Thyroid gland (tissue), 4 donors: ENCODE measurements around the gene GNPTG. TPM values are rescaled to one million over a fixed set of nuclear protein-coding genes. Genes with fewer than 3 reads are reported as not detected.

ENCODE experiments used
- DNase-seq, 2 donors: peaks; one replicate each; pipeline ENCODE4 v3.0.0-alpha.2; 2019
- H3K27ac ChIP-seq, 3 donors: fragments of 200-600 bp; sonication (generic); 1 replicate in 2 of 3; 2 replicates in 1 of 3; pipeline ENCODE4 v1.5.1; 2016 to 2019; ENCODE audit warnings: mild to moderate bottlenecking in 1 of 3, moderate library complexity in 1 of 3
- H3K27me3 ChIP-seq: fragments of 200-600 bp; sonication (generic); one replicate; pipeline ENCODE4 v1.5.1; 2019
- H3K36me3 ChIP-seq, 2 donors: fragments of 200-600 bp; sonication (generic); one replicate each; pipeline ENCODE4 v1.5.1; 2016 to 2019
- H3K4me1 ChIP-seq, 2 donors: fragments of 200-600 bp; sonication (generic); one replicate each; pipeline ENCODE4 v1.5.1; 2017 to 2019
- H3K4me3 ChIP-seq, 3 donors: fragments of 200-600 bp; sonication (generic); replicated peaks in 1 of 3; 1 replicate in 2 of 3; 2 replicates in 1 of 3; pipeline ENCODE4 v1.5.1; 2016; ENCODE audit warnings: mild to moderate bottlenecking in 1 of 3
- H3K9me3 ChIP-seq: fragments of 200-600 bp; sonication (generic); one replicate; pipeline ENCODE4 v1.5.1; 2017
- POLR2A ChIP-seq, 2 donors: fragments of 450-650 bp; IDR thresholded peaks; one replicate each; pipeline ENCODE4 v1.6.1; 2017; ENCODE audit warnings: antibody characterized with exemption in 2 of 2, mild to moderate bottlenecking in 2 of 2, moderate library complexity in 1 of 2
- WGBS, 2 donors: methylation state at CpG; one replicate each; pipeline ENCODE4 v1.1.5; 2017; 5-methylcytosine and 5-hydroxymethylcytosine counted together
- intact Hi-C: fragments of 100-400 bp; cut with DNase I; formaldehyde crosslinking; loops from one replicate; pipeline ENCODE4 v1.15.1; 2023
- total RNA-seq, 4 donors: library from RNA; depleted of rRNA; stranded (reverse); fragments of >200 nt; gene quantifications; one replicate each; pipeline ENCODE4 v1.2.3, GENCODE V29; 2016
- TF ChIP-seq, protein P1 (sequence below), 6 experiments: fragments of 200-600 bp in 3 of 6; fragments of 450-650 bp in 3 of 6; sonication (generic) in 3 of 6; IDR thresholded peaks; one replicate each; pipeline ENCODE4 v1.5.1; 2016 to 2019; ENCODE audit warnings: antibody characterized with exemption in 6 of 6, mild to moderate bottlenecking in 2 of 6, inconsistent platforms in 1 of 6, moderate library complexity in 1 of 6

Gene GNPTG
- total RNA-seq, 4 donors from 2014 or later: 53.6 to 121 (median 70.0) TPM

- DNase-seq: no peak
- H3K4me1 ChIP-seq: peaks cover 18 to 21% of the 10 kb centered on the region in 2 donors
- no peaks in the 10 kb centered on the region for H3K9me3 ChIP-seq
- no peak overlapping the region for H3K27ac ChIP-seq
- WGBS, 2 donors: 90 to 94% methylated on average over 16 to 21 of the region's 28 CpGs
- H3K27me3 ChIP-seq: no peaks in the 10 kb centered on the region
- H3K36me3 ChIP-seq: peaks cover 56 to 58% of the 10 kb centered on the region in 2 donors
- intact Hi-C loops: loop anchor here (5.0 kb wide), 1 partner anchor 38 kb away; the partner anchor contains the start of genes GNPTG and TSR3
- H3K4me3 ChIP-seq: no peak overlapping the region
- no peak for TF ChIP-seq POLR2A (IDR thresholded peaks at IDR 0.05)
- TF ChIP-seq, protein P1, sequence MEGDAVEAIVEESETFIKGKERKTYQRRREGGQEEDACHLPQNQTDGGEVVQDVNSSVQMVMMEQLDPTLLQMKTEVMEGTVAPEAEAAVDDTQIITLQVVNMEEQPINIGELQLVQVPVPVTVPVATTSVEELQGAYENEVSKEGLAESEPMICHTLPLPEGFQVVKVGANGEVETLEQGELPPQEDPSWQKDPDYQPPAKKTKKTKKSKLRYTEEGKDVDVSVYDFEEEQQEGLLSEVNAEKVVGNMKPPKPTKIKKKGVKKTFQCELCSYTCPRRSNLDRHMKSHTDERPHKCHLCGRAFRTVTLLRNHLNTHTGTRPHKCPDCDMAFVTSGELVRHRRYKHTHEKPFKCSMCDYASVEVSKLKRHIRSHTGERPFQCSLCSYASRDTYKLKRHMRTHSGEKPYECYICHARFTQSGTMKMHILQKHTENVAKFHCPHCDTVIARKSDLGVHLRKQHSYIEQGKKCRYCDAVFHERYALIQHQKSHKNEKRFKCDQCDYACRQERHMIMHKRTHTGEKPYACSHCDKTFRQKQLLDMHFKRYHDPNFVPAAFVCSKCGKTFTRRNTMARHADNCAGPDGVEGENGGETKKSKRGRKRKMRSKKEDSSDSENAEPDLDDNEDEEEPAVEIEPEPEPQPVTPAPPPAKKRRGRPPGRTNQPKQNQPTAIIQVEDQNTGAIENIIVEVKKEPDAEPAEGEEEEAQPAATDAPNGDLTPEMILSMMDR (IDR thresholded peaks at IDR 0.05): no peak
These were observed 37.2 kb upstream of the GNPTG start for GRCh38 chr16:1314399-1315068.

GRCh38 chr16:1315081-1316032 lies 36.4 kb upstream of the GNPTG start:
- DNase-seq: no peak
- H3K9me3 ChIP-seq: no peaks in the 10 kb centered on the region
- TF ChIP-seq, protein P1 (IDR thresholded peaks at IDR 0.05): no peak
- no peak for TF ChIP-seq POLR2A (IDR thresholded peaks at IDR 0.05)
- no peaks in the 10 kb centered on the region for H3K27me3 ChIP-seq
- H3K27ac ChIP-seq: no peak overlapping the region
- WGBS, 2 donors: 85% methylated on average over 26 to 38 of the region's 46 CpGs
- H3K4me3 ChIP-seq: no peak overlapping the region
- intact Hi-C loops: no loop called here
- peaks cover 65 to 67% of the 10 kb centered on the region in 2 donors for H3K36me3 ChIP-seq
- H3K4me1 ChIP-seq: peaks cover 18 to 21% of the 10 kb centered on the region in 2 donors

DNA sequence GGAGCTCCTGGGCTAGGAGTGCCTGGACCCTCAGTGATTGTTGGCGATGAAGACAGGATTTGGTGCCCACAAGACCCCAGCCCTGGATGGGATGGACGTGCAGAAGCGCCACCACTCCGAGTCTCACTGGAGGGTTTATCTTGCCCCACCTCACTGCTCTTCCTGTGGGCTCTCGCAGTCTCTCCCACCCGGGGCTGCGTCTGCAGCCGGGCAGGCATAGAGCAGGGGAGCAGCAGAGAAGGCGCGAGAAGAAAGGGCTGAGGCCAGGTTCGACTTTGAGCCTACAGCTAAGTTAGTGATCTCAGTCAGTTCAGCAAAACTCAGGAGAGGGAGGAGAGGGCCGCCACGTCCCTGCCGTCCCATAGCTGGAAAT lies 35.7 kb upstream of the GNPTG start:
- Histone ChIP-seq H3K36me3 (peaks cover 71 to 73% of the 10 kb centered on the region in 2 donors), H3K4me1 (peaks cover 13 to 15% of the 10 kb centered on the region in 2 donors), H3K9me3 (no peaks in the 10 kb centered on the region), H3K4me3 (no peak overlapping the region), H3K27ac (no peak overlapping the region), H3K27me3 (no peaks in the 10 kb centered on the region)
- TF ChIP-seq, protein P1 (IDR thresholded peaks at IDR 0.05): no peak
- no peak for TF ChIP-seq POLR2A (IDR thresholded peaks at IDR 0.05)
- WGBS, 2 donors: 88 to 100% methylated on average over 10 to 14 of the region's 14 CpGs
- no peak for DNase-seq
- intact Hi-C loops: no loop called here

DNA sequence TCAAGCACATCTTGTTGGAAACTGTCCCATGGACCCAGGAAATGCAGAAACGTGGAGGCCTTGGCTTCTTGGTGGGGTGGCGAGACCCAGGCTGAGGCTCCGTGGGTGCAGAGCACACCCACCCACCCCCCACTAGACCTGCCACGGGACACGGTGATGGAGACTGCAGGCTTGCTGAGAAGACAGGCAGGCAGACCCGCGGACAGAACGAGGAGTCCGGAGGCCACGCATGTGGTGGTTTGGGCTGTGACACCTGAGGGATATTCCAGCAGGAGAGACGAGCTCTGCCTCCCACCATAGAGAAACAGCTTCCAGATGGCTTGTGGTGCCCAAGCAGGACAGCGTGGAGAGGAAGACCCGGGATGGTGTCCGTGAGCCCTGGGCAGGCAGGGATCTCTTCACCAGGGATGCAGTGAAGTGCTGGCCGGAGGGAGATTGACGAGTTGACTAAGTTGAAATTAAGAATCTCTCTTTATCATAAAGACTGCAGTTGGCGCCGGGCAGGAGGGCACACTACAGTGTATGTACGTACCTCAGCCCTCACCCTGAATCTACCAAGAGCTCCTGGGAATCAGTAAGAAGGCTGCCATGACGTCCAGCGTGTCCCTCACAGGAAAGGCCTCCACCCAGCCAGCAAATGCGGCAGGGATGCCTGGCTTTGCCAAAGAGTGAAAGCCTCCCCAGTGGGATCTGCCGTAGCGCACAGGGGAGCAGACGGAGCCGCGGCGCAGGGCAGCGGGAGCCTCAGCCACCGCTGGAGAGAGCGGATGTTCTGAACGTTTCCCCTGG lies 34.1 kb upstream of the GNPTG start:
- TF ChIP-seq, protein P1 (IDR thresholded peaks at IDR 0.05): no peak
- no peak for TF ChIP-seq POLR2A (IDR thresholded peaks at IDR 0.05)
- WGBS, 2 donors: 91% methylated on average over 32 of the region's 32 CpGs

More for the DNA sequence above, 34.1 kb upstream of the GNPTG start:
- no peaks in the 10 kb centered on the region for H3K9me3 ChIP-seq
- H3K27me3 ChIP-seq: no peaks in the 10 kb centered on the region
- no peaks in the 10 kb centered on the region for H3K4me1 ChIP-seq
- intact Hi-C loops: no loop called here
- no peak for DNase-seq
- no peak overlapping the region for H3K4me3 ChIP-seq
- peaks cover 77 to 78% of the 10 kb centered on the region in 2 donors for H3K36me3 ChIP-seq
- H3K27ac ChIP-seq: no peak overlapping the region
